GM19467 (cell line): ENCODE results near the gene DNAJA2.
A peak's percentile ranks its signal among the peaks of the same experiment; 100 is the strongest.
"Not testable (repeated sequence)": the region's sequence is repeated elsewhere in the genome, so short reads cannot be mapped to it uniquely, and the experiment has no call there.

ENCODE experiments used
- ATAC-seq: cut with Tn5 transposase; IDR thresholded peaks from one replicate; pipeline ENCODE4 v1.9.1; 2021; ENCODE audit warnings: mild to moderate bottlenecking, moderate library complexity; ENCODE audit not compliant: unreplicated experiment

The DNAJA2 gene

DNA sequence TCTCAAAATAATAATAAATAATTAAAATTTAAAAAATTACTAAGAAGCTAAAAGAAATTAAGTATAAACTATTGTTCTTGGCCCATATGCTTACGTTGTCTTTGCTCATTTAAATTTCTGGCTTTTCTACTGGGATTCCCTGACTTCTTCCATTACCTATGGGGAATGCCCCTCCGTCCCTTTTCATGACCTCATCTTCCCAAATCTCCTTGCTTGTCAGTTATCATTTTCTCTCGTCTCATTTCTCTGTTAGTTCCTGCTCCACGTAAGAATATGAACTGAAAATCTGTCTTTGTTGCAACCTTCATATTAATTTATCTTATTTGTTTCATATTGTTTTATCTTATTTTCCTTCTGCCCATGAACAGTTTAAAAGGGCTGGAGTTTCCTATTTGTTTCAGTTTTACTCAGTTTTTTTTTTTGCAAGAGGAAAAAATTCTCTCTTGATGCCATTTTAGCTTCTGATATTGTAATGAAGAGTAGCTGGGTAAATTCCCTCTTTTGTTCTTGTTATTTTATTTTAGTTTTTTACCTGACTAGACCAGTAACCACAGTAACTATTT is 2.5 kb upstream of the DNAJA2 start:
- ATAC-seq, result no peak

DNA sequence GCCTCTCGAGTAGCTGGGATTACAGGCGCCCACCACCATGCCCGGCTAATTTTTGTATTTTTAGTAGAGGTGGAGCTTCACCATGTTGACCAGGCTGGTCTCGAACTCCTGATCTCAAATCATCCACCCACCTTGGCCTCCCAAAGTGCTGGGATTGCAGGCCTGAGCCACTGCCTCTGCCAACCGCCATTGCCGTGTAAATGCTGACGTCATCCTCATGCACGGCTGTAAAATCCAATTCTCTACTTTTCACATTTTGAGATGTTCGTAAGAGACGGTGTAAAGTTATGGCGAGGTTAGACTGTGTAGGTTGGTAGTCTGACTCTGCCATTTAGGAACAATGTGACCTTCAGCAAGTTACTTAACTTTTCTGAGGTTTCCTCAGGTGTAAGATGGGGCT is 1.7 kb upstream of the DNAJA2 start:
- no peak for ATAC-seq

DNA sequence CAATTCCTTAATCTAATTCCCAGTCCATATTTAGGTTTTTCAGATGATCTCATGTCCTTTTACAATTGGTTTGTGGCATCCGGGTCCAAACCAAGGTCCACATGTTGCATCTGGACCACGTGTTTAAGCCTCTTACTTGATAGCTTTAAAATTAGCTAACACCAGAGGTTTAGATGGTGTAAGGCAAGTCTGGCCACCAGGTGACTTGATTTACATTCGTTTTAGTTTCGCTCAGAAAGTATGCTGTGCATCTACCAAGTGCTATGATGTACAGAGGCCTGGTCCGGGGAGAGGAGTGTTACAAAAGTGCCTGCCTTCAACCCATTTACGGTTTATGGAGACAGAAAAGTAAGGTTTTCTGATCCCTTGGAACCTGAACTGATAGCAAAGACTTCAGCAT is 878 bp upstream of the DNAJA2 start:
- ATAC-seq, result no peak

GRCh38 chr16:46973996-46974324 is 486 bp upstream of the DNAJA2 start:
- ATAC-seq, result no peak

- peak; percentile 42 for ATAC-seq
Measured at GRCh38 chr16:46972429-46973206, 856 bp downstream of the DNAJA2 start.

DNA sequence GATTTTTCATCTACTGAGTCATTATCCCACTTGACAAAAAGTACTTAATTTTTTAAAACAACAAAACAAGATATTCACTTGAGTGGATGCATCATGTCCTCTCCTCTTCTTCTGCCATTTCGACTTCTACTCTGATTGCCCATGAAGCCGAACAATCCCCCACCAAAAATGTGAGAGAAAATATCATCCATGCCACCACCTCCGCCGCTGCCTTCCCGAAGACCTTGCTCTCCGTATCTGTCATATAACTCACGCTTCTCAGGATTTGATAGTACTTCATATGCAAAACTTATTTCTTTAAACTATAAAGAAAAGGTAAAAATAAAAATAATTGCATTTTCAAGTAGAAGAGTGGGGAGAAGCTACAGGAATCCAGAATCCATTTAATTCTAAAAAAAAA is 2.2 kb downstream of the DNAJA2 start:
- no peak for ATAC-seq

- no peak for ATAC-seq
Measured at GRCh38 chr16:46970089-46970488, 3.4 kb downstream of the DNAJA2 start.

GRCh38 chr16:46968063-46968435 is 5.4 kb downstream of the DNAJA2 start:
- ATAC-seq, result no peak

- no peak for ATAC-seq
Measured at GRCh38 chr16:46962629-46963028, 10.8 kb downstream of the DNAJA2 start.

DNA sequence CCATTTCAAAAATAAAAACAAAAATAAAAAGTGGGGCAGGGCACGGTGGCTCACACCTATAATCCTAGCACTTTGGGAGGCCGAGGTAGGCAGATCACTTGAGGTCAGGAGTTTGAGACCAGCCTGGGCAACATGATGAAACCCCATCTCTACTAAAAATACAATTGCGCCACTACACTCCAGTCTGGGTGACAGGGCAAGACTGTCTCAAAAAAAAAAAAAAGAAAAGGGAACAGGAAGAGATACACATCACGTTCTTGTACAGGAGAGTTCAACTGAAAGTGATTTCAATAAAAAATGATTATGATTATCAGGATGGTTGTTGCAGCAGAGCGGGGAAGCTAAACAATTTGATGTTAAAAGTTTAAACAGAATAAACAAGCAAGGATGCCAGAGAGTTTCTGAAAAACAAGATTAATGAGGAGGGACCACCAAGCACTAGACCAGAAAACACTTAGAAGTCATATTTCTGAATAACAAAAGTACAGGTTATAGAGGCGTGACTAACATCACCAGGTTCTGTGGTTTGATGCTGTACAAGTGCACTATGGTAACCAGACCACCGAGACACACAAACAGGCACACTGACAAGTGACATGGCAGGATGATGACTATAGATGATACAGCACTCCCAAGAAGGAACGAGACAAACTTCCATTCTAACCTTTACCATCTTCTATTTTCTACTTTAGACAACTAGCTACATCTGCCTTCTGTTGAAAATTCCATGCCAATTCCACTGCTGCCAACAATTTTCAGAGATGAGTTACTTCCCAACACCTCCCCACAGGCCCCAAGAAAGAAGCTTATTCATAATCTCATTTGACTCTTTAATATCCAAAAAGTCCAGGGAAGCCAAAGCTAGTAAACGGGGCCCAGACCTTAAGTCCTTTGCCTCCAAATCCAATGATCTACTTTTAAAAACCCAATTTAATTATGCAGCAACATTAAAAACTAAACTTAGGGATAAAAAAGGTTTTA is 11.8 kb downstream of the DNAJA2 start:
- ATAC-seq, result no peak

DNA sequence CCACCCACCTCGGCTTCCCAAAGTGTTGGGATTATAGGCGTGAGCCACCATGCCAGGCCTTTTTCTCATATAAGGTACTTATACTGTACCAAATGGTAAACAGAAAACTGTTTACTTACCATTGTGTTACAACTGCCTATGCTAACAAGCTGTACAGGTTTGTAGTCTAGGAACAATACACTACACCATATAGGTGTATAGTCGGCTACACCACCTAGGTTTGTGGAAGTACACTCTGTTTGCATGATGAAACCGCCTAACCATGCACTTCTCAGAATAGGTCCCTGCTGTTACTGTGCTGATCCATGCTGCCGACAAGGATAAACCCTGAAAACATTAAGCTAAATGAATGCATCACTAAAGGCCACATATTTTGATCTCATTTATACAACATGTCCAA is 18.9 kb downstream of the DNAJA2 start:
- ATAC-seq, result no peak

DNA sequence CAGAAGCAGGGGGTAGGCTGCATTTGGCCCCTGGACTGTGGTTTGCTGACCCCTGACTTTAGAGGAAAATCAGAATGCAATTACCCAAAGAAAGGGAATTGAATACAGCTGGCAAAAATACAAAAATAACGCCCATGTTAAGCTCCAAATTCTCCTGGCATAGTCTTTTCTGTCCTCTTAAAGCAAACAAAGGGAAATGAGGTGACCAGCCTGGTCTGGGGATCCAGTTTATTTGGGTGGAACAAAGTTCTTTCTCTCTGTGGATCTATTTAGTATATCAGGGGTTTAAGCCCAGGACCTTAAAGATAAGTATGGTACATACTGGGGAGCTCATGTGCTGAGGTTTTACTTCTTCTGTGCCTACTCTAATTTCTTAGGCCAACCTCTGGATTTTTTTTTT is 23.5 kb downstream of the DNAJA2 start:
- ATAC-seq, result no peak

DNA sequence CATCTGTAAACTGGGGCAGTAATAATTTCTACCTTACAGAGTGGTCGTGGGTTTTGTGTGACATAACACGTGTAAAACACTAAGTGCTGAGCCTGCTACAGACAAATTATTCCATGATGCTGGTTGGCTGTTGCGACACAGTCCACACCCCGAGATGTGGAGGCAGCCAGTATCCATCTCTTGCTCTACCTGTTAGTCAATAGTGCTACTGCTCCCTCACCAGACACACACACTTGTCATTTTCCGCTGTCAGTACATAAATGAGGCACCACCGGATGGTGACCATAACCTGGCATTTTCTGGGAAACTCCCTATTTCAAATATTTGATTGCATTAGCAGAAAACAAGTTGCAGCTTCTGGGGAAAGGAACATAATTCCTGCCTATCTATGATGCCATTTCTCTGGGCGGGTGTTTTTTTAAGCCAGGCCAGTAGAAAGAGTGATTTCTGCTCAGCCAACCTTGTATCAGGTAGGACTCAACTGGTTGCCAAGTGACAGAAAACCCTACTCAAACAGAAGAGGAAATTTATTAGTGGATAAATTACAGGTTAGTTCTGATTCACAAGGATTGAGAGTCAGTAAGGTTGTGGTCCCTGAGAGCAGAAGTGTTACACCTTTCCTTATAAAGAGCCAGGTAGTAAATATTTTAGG is 24.1 kb downstream of the DNAJA2 start:
- ATAC-seq, result no peak

GRCh38 chr16:46948548-46949166 is 24.8 kb downstream of the DNAJA2 start:
- ATAC-seq, result no peak

DNA sequence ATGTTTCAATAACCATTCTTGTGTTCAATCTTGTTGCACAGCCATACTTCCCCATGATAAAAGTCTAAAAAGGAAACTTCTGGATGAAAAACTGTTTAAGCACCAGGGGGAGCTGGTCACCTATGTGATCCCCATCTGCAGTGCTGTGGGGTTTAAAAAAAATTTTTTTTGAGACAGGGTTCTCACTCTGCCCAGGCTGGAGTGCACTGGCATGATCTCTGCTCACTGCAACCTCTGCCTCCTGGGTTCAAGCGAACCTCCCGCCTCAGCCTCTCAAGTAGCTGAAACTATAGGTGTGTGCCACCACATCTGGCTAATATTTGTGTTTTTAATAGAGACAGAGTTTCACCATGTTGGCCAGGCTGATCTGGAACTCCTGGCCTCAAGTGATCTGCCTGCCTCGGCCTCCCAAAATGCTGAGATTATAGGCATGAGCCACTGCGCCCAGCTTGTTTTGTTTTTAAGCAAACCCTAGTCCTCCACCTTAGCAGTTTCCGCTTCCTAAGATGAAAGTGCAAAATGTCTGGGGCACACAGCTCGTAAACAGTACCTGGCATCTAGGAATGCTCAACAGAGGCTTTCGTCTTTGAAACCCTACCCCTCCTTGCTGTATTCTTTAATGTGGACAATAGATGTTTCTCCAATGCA is 25.4 kb downstream of the DNAJA2 start:
- no peak for ATAC-seq

DNA sequence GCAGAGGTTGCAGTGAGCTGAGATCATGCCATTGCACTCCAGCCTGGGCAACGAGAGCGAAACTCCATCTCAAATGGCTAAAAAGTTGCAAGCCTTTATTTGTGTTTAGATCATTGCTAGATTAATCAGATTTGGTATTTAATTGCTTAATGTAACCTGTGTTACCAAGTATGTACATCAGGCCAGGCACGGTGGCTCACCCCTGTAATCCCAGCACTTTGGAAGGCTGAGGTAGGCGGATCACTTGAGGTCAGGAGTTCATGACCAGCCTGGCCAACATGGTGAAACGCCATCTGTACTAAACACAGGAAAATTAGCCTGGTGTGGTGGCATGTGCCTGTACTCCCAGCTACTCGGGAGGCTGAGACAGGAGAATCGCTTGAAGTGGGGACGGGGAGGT is 28.8 kb downstream of the DNAJA2 start:
- ATAC-seq, result not testable (repeated sequence)

DNA sequence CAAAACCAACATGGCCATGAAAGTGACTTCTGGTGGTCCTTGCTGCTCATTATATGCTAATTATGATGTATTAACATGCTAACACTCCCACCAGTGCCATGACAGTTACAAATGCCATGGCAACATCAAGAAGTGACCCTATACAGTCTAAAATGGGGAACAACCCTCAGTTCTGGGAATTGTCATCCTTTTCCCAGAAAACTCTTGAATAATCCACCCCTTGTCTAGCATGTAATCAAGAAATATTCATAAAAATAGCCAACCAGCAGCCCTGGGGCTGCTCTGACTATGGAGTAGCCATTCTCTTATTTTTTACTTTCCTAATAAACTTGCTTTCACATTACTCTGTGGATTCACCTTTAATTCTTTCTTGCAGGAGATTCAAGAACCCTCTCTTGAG is 35.9 kb downstream of the DNAJA2 start:
- ATAC-seq, result no peak

- no peak for ATAC-seq
Measured at GRCh38 chr16:46932802-46933201, 40.7 kb downstream of the DNAJA2 start.

DNA sequence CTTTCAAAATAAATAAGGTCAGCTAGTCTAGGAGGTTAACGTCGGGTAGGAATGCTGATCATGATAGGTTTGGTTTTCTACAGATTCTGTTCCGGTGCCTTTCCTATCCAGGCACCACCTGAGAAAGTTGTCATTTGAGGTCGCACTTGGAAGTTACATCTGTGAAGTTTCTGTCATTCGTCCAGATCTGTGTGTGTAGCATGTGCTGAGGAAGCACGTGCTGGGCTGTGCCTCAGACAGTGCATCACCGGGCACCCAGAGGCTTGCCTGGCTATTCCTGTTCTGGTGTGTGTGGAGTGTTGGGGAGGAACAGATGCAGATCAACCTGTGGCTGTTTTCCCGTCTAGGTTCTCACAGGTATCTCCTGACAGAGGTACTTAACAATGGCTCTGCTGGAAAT is 42.6 kb downstream of the DNAJA2 start:
- ATAC-seq, result no peak
